ENCODE data around the gene PDE4D.

The PDE4D gene

GRCh38 chr5:59712836-59713497 is 180.6 kb downstream of the PDE4D start:
- no peaks in the 10 kb centered on the region for H3K27me3 ChIP-seq
- peaks cover 27 to 36% (median 30%) of the 10 kb centered on the region in 11 experiments for H3K9me3 ChIP-seq (replicated peaks in 1 of 11)
- H3K27ac ChIP-seq: no peak overlapping the region

GRCh38 chr5:59711310-59711709 is 182.2 kb downstream of the PDE4D start:
- no peaks in the 10 kb centered on the region for H3K27me3 ChIP-seq
- no peaks in the 10 kb centered on the region for H3K4me1 ChIP-seq
- H3K9me3 ChIP-seq (replicated peaks in 1 of 11): peaks cover 27 to 36% (median 30%) of the 10 kb centered on the region in 11 experiments
- TF ChIP-seq Cebpa-rat (IDR thresholded peaks at IDR 0.05): no peak
- H3K9ac ChIP-seq: no peak overlapping the region
- no peak overlapping the region for H3K4me3 ChIP-seq
- no peak overlapping the region for H3K4me2 ChIP-seq
- H3K27ac ChIP-seq: no peak overlapping the region
- no peaks in the 10 kb centered on the region; a peak in 1 of 22 replicates for H3K36me3 ChIP-seq
- no peaks in the 10 kb centered on the region for H4K20me1 ChIP-seq

More at GRCh38 chr5:59712836-59713497, 180.6 kb downstream of the PDE4D start:
- Histone ChIP-seq H4K20me1 (no peaks in the 10 kb centered on the region), H3K36me3 (no peaks in the 10 kb centered on the region; a peak in 1 of 22 replicates), H3K4me1 (no peaks in the 10 kb centered on the region), H3K4me3 (no peak overlapping the region), H3K4me2 (no peak overlapping the region), H3K9ac (no peak overlapping the region)
- no peak for TF ChIP-seq Cebpa-rat (IDR thresholded peaks at IDR 0.05)

- Histone ChIP-seq H3K27me3 (no peaks in the 10 kb centered on the region), H3K4me2 (no peak overlapping the region), H3K9me3 (replicated peaks in 1 of 11) (peaks cover 20 to 25% (median 23%) of the 10 kb centered on the region in 11 experiments), H3K36me3 (no peaks in the 10 kb centered on the region; a peak in 1 of 22 replicates), H3K4me3 (no peak overlapping the region), H3K4me1 (no peaks in the 10 kb centered on the region), H3K27ac (no peak overlapping the region), H4K20me1 (no peaks in the 10 kb centered on the region), H3K9ac (no peak overlapping the region)
- no peak for TF ChIP-seq Cebpa-rat (IDR thresholded peaks at IDR 0.05)
Observed at GRCh38 chr5:59709846-59710245, 183.7 kb downstream of the PDE4D start.

- Histone ChIP-seq H3K4me2 (no peak overlapping the region), H3K27me3 (no peaks in the 10 kb centered on the region), H3K4me1 (no peaks in the 10 kb centered on the region), H3K4me3 (no peak overlapping the region), H3K9me3 (replicated peaks in 1 of 11) (peaks cover 16 to 20% (median 19%) of the 10 kb centered on the region in 11 experiments), H3K27ac (no peak overlapping the region), H3K36me3 (no peaks in the 10 kb centered on the region; a peak in 1 of 22 replicates), H4K20me1 (no peaks in the 10 kb centered on the region), H3K9ac (no peak overlapping the region)
- TF ChIP-seq Cebpa-rat (IDR thresholded peaks at IDR 0.05): no peak
Observed at GRCh38 chr5:59709346-59709821, 184.1 kb downstream of the PDE4D start.

GRCh38 chr5:59704936-59705335 is 188.6 kb downstream of the PDE4D start:
- H3K27ac ChIP-seq: no peak overlapping the region
- no peaks in the 10 kb centered on the region for H4K20me1 ChIP-seq
- no peak overlapping the region for H3K4me2 ChIP-seq
- no peak for TF ChIP-seq Cebpa-rat (IDR thresholded peaks at IDR 0.05)
- no peaks in the 10 kb centered on the region for H3K36me3 ChIP-seq
- H3K4me3 ChIP-seq: no peak overlapping the region
- no peaks in the 10 kb centered on the region for H3K27me3 ChIP-seq
- H3K9me3 ChIP-seq (replicated peaks in 1 of 11): no peaks in the 10 kb centered on the region
- no peak overlapping the region for H3K9ac ChIP-seq
- no peaks in the 10 kb centered on the region for H3K4me1 ChIP-seq

- Histone ChIP-seq H3K4me2 (no peak overlapping the region), H3K36me3 (no peaks in the 10 kb centered on the region)
- TF ChIP-seq Cebpa-rat (IDR thresholded peaks at IDR 0.05): no peak
Observed at GRCh38 chr5:59703789-59704188, 189.7 kb downstream of the PDE4D start.

GRCh38 chr5:59698207-59699178 is 195.0 kb downstream of the PDE4D start:
- Histone ChIP-seq H3K27me3 (no peaks in the 10 kb centered on the region), H3K27ac (no peak overlapping the region), H3K9me3 (replicated peaks in 1 of 11) (no peaks in the 10 kb centered on the region), H3K4me1 (no peaks in the 10 kb centered on the region), H3K36me3 (no peaks in the 10 kb centered on the region), H3K4me2 (no peak overlapping the region), H3K9ac (no peak overlapping the region), H3K4me3 (no peak overlapping the region), H4K20me1 (no peaks in the 10 kb centered on the region)
- no peak for TF ChIP-seq Cebpa-rat (IDR thresholded peaks at IDR 0.05)

More at GRCh38 chr5:59703789-59704188, 189.7 kb downstream of the PDE4D start:
- Histone ChIP-seq H3K27me3 (no peaks in the 10 kb centered on the region), H3K9ac (no peak overlapping the region), H3K4me3 (no peak overlapping the region), H3K27ac (no peak overlapping the region), H3K4me1 (no peaks in the 10 kb centered on the region), H3K9me3 (replicated peaks in 1 of 11) (no peaks in the 10 kb centered on the region), H4K20me1 (no peaks in the 10 kb centered on the region)

- no peak for TF ChIP-seq Cebpa-rat (IDR thresholded peaks at IDR 0.05)
- Histone ChIP-seq H3K9me3 (replicated peaks in 1 of 11) (peaks cover 0 to 5% (median 0%) of the 10 kb centered on the region in 11 experiments; a peak in 1 of 22 replicates), H3K9ac (no peak overlapping the region), H3K27me3 (no peaks in the 10 kb centered on the region), H3K27ac (no peak overlapping the region), H4K20me1 (no peaks in the 10 kb centered on the region), H3K4me3 (no peak overlapping the region), H3K4me2 (no peak overlapping the region), H3K4me1 (no peaks in the 10 kb centered on the region), H3K36me3 (no peaks in the 10 kb centered on the region)
Observed at GRCh38 chr5:59694411-59694810, 199.1 kb downstream of the PDE4D start.

GRCh38 chr5:59693492-59694309 is 199.8 kb downstream of the PDE4D start:
- Histone ChIP-seq H3K27me3 (no peaks in the 10 kb centered on the region), H3K27ac (no peak overlapping the region), H3K9me3 (replicated peaks in 1 of 11) (peaks cover 0 to 5% (median 0%) of the 10 kb centered on the region in 11 experiments; a peak in 1 of 22 replicates), H3K4me2 (no peak overlapping the region), H3K4me3 (no peak overlapping the region), H4K20me1 (no peaks in the 10 kb centered on the region), H3K4me1 (no peaks in the 10 kb centered on the region), H3K9ac (no peak overlapping the region), H3K36me3 (no peaks in the 10 kb centered on the region)
- no peak for TF ChIP-seq Cebpa-rat (IDR thresholded peaks at IDR 0.05)

All from BLaER1 treated with 17β-estradiol and CSF1 and Interleukin-3, amounts not matched to agents 10 nM and 100 nM (cell line).